ENCODE measurements around the gene VIPAS39.
"Not testable (repeated sequence)": the region's sequence is repeated elsewhere in the genome, so short reads cannot be mapped to it uniquely, and the experiment has no call there.

Gene VIPAS39

DNA sequence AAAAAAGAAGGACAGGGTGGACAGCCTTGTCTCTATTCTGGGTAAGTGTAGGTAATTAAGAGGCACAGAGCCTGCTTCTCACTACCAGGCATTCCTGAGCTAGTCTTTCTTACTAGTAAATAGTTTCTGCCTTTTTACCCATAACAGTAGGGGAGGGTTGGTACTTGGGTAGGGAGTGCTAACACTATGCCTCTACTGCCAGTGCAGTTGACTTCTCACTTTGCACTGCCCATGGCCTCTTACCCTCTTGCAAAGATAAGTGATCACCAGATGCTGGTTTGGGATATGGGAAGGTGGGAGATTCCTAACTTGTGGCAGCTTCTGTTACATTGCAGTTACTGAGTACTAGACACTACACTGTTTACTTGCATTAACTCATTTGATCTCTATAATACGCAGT, 12.1 kb upstream of the VIPAS39 start:
- no peak for DNase-seq

DNA sequence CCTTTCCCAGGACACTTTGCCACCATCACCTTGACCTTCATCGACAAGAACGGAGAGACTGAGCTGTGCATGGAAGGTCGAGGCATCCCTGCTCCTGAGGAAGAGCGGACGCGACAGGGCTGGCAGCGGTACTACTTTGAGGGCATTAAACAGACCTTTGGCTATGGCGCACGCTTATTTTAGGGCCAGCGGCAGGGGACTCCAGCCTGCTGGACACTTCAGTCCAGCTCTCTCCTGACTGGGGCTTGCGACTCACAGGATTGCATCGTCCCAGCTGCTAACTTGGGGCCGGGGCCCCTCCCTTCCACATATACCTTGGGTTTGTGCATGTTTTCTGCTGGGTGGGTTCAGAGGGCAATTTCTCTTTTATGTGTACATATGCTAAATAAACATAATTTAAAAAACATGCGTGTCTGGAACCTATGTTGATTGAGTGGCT, 11.7 kb upstream of the VIPAS39 start:
- DNase-seq, result no peak

GRCh38 chr14:77467801-77468200, 10.4 kb upstream of the VIPAS39 start:
- DNase-seq, result no peak

GRCh38 chr14:77459072-77459723, 1.8 kb upstream of the VIPAS39 start:
- peak; percentile 50 to 64 for DNase-seq

GRCh38 chr14:77458249-77458950, 999 bp upstream of the VIPAS39 start:
- peak; percentile 16 to 25 for DNase-seq

DNA sequence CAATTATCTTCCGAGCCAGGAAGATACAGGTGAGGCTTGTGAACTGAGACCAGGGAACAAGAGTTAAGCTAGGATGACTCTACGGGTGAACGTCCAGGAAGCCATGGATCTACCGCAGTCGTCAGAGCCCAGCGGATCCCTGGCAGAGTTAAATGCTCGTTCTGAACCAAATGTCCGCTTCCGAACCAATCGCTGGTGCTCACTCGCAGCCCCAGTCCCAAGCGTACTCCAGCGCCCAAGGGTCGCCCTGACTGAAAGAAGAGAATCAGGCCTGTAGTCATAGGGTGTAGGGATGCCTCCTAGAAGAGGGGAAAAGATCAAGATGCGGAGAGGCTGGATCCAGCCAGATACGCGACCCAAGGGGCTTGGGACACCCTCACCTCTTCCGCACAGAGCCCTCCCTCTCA, 283 bp downstream of the VIPAS39 start:
- DNase-seq, result no peak

GRCh38 chr14:77455966-77456640, 1.3 kb downstream of the VIPAS39 start:
- DNase-seq, result no peak

- DNase-seq, result no peak
These were observed 15.2 kb downstream of the VIPAS39 start for GRCh38 chr14:77442196-77442595.

GRCh38 chr14:77439861-77440260, 17.5 kb downstream of the VIPAS39 start:
- DNase-seq, result no peak

GRCh38 chr14:77438596-77438995, 18.8 kb downstream of the VIPAS39 start:
- DNase-seq, result no peak

- DNase-seq, result no peak
These were observed 21.4 kb downstream of the VIPAS39 start for GRCh38 chr14:77436042-77436441.

DNA sequence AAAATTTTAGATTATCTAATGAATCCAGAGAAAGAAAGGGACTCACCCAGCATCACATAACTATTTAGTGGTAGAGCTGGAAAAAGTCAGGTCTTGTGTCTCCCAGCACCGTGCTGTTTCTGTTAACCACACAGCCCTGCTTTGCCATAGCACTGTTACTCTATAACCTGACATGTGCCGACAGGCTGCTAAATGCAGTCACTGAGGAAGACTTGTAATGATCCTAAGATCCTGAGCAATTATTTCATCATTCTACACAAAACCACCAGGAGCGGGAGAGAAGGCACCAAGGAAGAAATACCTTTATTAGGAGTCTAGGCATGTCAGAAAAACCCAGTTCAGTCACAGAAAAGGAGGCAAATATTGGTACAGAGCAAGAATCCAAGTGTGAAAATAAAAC, 31.0 kb downstream of the VIPAS39 start:
- DNase-seq, result no peak

DNA sequence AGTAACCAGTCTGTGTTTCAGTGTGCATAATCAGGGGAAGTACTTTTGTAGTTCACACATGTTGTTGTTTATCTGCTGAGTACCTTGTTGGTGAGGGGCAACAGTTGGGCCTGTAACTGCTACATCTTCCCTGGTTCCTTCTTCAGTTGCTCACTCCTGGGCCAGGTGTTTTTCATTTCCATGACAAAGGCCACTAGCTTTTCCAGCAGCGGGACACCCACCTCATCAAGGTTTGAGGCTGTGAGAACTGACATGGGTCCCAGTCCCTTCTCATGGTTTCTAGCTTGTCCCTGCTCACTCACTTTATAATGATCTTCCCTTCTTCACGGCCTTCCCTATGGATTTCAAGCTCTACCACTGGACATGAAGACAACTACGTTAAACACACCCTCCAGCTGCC, 32.5 kb downstream of the VIPAS39 start:
- DNase-seq, result no peak

GRCh38 chr14:77423423-77423822, 34.0 kb downstream of the VIPAS39 start, which contains the start of gene NOXRED1:
NOXRED1 (minus strand) TSS chr14:77423523; CDS start chr14:77422889, 634 bp downstream.
- no peak for DNase-seq

- DNase-seq, result no peak
These were observed 36.2 kb downstream of the VIPAS39 start for GRCh38 chr14:77421201-77421600.

- DNase-seq, result no peak
These were observed 40.6 kb downstream of the VIPAS39 start for GRCh38 chr14:77416836-77417235.

DNA sequence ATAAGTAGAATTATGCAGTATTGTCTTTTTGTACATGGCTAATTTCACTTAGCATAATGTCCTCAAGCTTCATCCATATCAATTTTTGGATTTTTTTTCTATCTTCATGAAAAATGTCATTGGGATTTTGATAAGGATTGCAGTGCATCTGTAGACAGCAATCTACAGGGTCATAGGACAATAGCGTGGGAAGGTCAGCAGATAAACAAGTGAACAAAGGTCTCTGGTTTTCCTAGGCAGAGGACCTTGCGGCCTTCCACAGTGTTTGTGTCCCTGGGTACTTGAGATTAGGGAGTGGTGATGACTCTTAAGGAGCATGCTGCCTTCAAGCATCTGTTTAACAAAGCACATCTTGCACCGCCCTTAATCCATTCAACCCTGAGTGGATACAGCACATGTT, 41.3 kb downstream of the VIPAS39 start:
- not testable (repeated sequence) for DNase-seq

DNA sequence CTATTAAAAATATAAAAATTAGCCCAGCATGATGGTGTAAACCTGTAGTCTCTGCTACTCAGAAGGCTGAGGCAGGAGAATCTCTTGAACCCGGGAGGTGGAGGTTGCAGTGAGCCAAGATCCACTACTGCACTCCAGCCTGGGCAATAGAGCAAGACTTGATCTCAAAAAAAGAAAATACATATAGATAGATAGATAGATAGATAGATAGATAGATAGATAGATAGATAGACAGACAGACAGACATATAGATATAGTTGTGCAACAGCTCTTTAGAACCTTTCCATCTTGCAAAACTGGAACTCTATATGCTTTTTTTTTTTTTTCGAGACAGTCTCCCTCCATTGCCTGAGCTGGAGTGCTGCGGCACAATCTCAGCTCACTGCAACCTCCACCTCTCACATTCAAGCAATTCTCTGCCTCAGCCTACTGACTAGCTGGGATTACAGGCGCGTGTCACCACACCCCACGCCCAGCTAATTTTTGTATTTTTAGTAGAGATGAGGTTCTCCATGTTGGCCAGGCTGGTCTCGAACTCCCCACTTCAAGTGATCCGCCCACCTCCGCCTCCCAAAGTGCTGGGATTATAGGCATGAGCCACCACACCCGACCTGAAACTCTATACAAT, 41.9 kb downstream of the VIPAS39 start:
- not testable (repeated sequence) for DNase-seq

DNA sequence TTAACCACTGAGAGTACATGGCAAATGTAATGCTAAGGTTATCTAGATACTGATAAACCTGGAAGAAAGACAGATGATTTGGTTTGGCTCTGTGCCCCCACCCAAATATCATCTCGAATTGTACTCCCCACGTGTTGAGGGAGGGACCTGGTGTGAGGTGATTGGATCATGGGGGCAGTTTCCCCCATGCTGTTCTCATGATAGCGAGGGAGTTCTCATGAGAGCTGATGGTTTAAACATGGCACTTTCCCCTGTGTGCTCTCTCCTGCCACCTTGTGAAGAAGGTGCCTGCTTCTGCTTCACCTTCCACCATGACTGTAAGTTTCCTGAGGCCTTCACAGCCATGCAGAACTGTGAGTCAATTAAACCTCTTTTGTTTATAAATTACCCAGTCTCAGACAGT, 48.3 kb downstream of the VIPAS39 start:
- no peak for DNase-seq

DNA sequence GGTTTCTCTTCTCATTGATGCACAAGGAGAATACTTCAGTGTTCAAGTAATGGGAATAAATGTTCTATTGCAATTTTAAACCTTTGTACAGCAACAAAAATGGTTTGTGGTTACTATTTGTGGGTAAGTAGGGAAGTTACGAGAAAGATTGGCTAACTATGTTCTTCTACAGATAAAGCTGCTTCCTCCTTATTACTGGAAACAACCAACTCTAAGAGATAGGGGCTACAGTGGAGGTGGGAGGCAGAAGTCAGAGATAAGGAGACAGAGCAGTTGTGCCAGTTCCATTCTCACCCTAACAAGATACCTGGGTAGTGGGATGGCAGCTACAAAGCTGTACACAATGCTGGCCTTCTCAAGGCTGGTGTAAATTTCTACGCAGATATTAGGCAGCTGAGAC, 50.2 kb downstream of the VIPAS39 start:
- peak; percentile 85 to 86 for DNase-seq

- DNase-seq, result peak in 1 of 2 experiments; percentile 5
These were observed 50.7 kb downstream of the VIPAS39 start for GRCh38 chr14:77406718-77407117.

DNA sequence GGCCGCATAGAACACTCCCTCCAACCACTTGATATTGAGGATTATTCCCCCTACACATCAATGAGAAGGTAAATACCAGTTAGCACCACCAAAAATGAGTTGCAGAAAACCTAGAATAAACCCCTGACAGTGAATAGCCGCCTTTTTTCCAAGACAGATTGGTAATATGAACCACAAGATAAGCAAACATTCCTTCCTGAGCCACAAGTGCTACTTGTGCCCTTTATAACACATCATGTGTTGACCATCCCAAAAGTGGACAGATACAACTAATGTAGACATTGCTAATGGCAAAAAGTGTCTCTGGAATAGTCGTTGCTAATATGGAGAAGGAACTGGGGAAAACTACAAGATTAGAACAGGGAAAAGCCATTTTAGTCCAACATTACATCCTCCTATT, 51.3 kb downstream of the VIPAS39 start:
- no peak for DNase-seq

GRCh38 chr14:77403768-77404167, 53.6 kb downstream of the VIPAS39 start:
- no peak for DNase-seq
